ENCODE measurements around the gene OR4K2. TPM values are rescaled to one million over a fixed set of nuclear protein-coding genes. Genes with fewer than 3 reads are reported as not detected.
"Not testable (repeated sequence)": the region's sequence is repeated elsewhere in the genome, so short reads cannot be mapped to it uniquely, and the experiment has no call there.

The OR4K2 gene, protein sequence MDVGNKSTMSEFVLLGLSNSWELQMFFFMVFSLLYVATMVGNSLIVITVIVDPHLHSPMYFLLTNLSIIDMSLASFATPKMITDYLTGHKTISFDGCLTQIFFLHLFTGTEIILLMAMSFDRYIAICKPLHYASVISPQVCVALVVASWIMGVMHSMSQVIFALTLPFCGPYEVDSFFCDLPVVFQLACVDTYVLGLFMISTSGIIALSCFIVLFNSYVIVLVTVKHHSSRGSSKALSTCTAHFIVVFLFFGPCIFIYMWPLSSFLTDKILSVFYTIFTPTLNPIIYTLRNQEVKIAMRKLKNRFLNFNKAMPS
- total RNA-seq, result not detected in 2 replicates

- DNase-seq (ENCODE audit: low read depth, low spot score), result no peak
Observed at GRCh38 chr14:19874842-19875241, at the start of gene OR4K2. Gene OR4K2, plus strand, starts transcription at chr14:19875142. Its CDS starts 1,126 bp downstream, at chr14:19876268.

DNA sequence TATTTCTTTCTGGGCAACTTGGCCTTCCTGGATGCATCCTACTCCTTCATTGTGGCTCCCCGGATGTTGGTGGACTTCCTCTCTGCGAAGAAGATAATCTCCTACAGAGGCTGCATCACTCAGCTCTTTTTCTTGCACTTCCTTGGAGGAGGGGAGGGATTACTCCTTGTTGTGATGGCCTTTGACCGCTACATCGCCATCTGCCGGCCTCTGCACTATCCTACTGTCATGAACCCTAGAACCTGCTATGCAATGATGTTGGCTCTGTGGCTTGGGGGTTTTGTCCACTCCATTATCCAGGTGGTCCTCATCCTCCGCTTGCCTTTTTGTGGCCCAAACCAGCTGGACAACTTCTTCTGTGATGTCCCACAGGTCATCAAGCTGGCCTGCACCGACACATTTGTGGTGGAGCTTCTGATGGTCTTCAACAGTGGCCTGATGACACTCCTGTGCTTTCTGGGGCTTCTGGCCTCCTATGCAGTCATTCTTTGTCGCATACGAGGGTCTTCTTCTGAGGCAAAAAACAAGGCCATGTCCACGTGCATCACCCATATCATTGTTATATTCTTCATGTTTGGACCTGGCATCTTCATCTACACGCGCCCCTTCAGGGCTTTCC is 47.2 kb upstream of the OR4K2 start:
- DNase-seq (ENCODE audit: low read depth, low spot score), result not testable (repeated sequence)

DNA sequence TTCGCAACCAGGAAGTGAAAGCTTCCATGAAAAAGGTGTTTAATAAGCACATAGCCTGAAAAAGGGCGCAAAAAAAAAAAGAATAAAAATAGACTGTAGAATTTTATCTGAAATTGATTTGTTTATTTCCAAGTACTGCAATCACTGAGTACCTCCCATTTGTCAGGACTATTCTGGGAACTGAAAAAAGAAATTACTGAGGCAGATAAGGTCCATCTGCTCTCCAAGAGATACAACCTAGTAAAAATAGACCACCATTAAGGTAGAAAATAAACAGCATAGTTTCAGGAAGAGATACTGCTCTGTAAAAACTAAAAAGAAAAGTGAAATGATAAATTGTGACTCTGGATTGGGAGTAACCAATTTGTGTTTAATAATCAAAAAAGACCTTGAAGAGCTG is 46.6 kb upstream of the OR4K2 start:
- no peak for DNase-seq (ENCODE audit: low read depth, low spot score)

- not testable (repeated sequence) for DNase-seq (ENCODE audit: low read depth, low spot score)
Observed at GRCh38 chr14:19834203-19834848, 40.6 kb upstream of the OR4K2 start.

DNA sequence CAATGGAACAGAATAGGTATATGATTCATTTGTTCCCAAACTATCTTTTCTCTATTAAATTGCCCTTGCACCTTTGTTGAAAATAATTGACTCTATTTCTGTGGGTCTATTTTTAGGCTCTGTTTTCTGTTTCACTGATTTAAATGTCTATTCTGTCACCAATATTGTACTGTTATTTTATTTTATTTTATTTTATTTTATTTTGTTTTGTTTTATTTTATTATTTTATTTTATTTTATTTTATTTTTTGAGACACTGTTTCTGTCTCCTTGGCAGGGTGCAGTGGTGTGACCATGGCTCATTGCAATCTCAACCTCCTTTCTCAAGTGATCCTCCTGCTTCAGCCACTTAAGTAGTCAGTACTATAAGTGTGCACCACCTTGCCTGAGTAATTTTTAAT is 36.5 kb upstream of the OR4K2 start:
- DNase-seq (ENCODE audit: low read depth, low spot score), result no peak

DNA sequence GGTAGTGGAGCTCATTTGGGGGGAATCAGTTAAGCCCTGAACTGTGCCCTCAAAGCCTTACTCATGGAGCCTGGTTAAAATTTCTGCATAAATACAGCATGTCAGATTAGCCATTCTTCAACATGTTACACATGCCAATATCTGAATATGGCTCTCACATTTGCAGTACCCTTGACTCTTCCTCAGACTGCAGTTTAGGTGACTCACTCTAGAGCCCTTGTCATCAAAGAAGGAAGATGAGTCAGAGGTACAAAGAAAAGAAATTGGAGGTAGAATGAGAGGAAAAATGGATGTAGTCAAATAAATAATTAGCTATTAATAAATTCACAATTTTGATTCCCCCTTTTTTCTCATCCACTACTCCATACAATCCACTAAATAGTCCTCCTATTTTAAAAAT is 23.6 kb upstream of the OR4K2 start:
- DNase-seq (ENCODE audit: low read depth, low spot score), result no peak

DNA sequence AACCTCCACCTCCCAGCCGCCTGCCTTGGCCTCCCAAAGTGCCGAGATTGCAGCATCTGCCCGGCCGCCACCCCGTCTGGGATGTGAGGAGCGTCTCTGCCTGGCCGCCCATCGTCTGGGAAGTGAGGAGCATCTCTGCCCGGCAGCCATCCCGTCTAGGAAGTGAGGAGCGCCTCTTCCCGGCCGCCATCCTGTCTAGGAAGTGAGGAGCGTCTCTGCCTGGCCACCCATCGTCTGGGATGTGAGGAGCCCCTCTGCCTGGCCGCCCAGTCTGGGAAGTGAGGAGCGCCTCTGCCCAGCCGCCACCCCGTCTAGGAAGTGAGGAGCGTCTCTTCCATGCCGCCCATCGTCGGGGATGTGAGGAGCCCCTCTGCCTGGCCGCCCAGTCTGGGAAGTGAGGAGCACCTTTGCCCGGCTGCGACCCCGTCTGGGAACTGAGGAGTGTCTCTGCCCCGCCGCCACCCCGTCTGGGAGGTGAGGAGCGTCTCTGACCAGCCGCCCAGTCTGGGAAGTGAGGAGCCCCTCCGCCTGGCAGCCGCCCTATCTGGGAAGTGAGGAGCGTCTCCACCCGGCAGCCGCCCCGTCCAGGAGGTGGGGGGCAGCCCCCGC is 8.8 kb upstream of the OR4K2 start:
- DNase-seq (ENCODE audit: low read depth, low spot score), result not testable (repeated sequence)

GRCh38 chr14:19873178-19873577 is 1.8 kb upstream of the OR4K2 start:
- no peak for DNase-seq (ENCODE audit: low read depth, low spot score)

DNA sequence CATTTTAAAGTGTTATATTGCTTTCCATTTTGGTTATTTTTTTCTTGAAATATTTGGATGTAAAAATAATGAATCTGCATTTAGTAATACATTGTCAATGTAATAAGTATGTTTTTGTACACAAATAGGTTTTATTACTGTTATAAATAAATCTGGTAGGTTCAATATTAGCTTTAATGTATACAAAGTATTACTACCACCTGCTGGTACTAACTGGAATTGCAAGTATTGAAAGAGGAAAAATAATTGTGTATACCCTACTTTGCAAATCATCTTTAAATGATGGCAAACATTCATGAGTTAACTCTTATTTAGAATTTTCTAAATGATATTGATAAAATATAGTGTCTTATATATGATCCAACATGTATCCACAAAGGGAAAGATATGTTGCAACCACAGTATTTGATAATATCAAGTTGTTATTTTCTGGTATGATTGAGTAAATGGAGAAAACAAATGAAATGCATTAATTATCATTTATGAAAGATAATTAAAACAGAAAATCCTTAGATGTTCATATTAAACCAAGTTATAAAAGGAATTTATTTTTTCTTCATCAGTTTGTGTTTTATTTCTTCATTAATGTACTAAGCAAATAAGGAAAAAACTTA is 3.2 kb downstream of the OR4K2 start:
- DNase-seq (ENCODE audit: low read depth, low spot score), result no peak

- DNase-seq (ENCODE audit: low read depth, low spot score), result no peak
Observed at GRCh38 chr14:19895282-19895681, 20.3 kb downstream of the OR4K2 start.

- DNase-seq (ENCODE audit: low read depth, low spot score), result no peak
Observed at GRCh38 chr14:19900999-19901398, 26.1 kb downstream of the OR4K2 start.

GRCh38 chr14:19902409-19902808 is 27.5 kb downstream of the OR4K2 start:
- DNase-seq (ENCODE audit: low read depth, low spot score), result no peak

DNA sequence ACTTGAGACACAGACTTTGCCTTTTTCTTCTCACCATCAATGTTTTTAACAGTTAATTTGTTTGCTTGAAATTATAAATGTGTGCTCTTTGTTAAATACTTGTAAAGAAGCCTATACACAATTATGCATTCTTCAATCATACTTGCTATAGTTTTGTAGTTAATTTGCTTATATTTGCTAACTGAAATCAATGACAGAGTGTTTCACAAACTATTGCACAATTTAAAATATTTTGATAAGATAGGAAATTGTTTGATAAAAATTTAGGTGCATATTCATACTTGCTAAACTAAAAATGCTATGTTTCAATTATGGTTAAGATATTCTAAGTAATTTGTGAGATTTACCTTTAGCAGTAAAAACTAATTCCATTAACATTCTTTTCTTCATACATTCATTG is 31.7 kb downstream of the OR4K2 start:
- no peak for DNase-seq (ENCODE audit: low read depth, low spot score)

DNA sequence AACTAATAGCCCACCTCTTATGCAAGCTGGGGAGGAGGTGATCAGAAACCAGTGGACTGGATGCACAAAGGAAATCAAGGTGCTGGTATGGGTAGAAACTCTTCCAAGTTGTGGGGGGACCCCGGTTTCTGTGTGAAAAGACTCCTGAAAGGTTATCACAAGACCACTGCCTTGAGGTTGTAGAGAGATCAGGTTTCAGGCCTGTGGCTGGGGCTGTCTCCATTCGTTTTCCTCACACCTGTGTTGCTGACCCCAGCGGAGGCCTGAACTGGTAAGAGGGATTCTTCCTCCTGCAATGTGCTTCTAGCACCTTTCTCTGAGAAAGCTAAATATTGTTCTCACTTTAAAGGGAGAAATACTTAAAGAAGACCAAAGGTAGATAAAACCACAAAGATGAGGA is 36.2 kb downstream of the OR4K2 start:
- no peak for DNase-seq (ENCODE audit: low read depth, low spot score)

GRCh38 chr14:19917243-19917642 is 42.3 kb downstream of the OR4K2 start:
- DNase-seq (ENCODE audit: low read depth, low spot score), result no peak

GRCh38 chr14:19917955-19918518 is 43.1 kb downstream of the OR4K2 start:
- DNase-seq (ENCODE audit: low read depth, low spot score), result no peak

GRCh38 chr14:19918553-19919264 is 43.8 kb downstream of the OR4K2 start:
- DNase-seq (ENCODE audit: low read depth, low spot score), result no peak

DNA sequence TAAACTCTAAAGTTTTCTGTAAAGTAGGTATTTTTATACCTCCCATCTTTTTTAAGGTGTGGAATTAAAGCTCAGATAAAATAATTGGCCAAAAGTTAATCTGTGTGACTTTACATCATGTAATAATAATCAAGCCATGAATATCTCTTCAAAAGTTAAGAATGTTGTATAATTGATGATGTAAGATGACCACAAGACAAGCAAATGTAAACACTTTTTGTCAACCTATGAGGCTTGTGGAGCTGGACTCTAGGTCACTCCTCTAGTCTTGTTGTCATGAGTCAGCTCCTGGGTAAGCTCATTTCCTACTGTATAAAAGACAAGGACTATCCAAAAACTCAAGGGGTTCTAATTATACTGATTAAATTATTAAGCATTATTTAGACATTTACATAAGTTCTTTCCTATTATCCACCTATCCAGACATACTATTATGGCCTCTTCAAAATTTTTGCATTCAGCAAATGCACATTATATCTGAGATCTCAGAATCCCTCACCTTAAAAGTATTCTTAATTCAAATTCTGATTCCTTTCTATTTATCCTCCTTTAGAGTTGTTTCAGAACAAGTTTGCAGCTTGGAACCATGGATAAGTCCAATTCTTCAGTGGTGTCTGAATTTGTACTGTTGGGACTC is 45.2 kb downstream of the OR4K2 start, which contains the start of gene OR4K5:
Gene OR4K5 (plus strand): TSS at position 587 of the 637 bp plus-strand sequence. CDS start 0 bp downstream, at position 587.
- no peak for DNase-seq (ENCODE audit: low read depth, low spot score)

GRCh38 chr14:19930617-19931016 is 55.7 kb downstream of the OR4K2 start, which contains the start of gene OR4K1:
Gene OR4K1, plus strand, starts transcription at chr14:19930917. Its CDS starts 4,750 bp downstream, at chr14:19935667.
- no peak for DNase-seq (ENCODE audit: low read depth, low spot score)

All from pulmonary artery endothelial cell (primary cell).